Central memory CD4-positive, alpha-beta T cell (primary cell): Measurements from ENCODE around the gene DLG2.

Source experiments
- DNase-seq: peaks from one replicate; pipeline ENCODE4 v3.0.0; 2022

DLG2 gene

DNA sequence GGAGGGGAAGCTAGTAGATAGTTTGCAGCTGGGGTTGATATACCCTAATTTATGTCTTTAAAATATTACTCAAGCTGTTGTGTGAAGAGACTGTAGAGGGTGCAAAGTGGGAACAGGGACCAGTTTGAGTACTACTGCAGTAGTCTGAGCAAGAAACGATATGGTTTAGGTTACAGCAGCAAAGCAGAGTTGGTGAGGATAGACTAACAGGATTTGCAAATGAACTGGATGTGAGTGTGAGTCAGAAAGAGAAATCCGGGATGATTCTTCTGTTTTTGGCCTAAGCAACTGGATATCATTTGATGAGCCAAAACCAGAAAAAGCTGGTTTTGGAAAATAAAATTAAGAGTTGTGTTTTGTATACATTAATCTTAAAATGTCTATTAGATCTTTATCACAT lies 1591.5 kb downstream of the DLG2 start:
- no peak for DNase-seq

DNA sequence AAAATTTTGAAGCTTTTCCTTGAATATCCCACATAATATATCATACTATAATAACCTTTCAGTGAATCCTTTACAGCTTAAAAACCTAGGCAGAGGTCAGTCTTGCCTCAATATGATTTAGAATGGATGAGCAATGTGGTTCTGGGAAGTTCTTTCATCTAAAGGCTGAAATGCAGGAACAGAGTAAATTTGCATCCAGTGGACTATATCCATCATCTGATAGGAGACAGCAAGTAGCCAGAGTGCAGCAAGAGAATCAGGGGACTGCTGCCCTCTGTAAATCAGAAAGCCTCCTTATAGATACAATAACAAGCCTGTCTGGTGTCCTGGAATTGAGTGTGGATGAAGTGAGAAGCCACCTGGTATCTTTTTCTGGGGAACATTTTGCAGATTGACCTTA lies 1592.7 kb downstream of the DLG2 start:
- DNase-seq = no peak

DNA sequence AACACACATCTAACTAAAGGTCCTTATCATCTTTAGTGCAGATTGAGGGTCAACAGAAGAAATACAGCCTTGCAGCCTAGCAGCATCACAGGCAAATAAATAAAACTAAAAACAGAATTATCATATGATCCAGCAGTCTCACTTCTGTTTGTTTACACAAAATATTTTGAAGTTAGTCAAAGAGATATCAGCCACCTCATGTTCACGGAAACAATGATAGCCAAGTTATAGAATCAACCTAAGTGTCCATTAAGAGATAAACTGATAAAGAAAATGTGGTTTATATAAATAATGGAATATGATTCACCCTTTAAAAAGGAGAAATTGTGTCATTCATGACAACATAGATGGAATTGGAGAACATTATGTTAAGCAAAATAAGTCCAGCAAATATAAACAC lies 1602.9 kb downstream of the DLG2 start:
- DNase-seq = no peak

GRCh38 chr11:84022695-84023094 lies 1604.4 kb downstream of the DLG2 start:
- no peak for DNase-seq

DNA sequence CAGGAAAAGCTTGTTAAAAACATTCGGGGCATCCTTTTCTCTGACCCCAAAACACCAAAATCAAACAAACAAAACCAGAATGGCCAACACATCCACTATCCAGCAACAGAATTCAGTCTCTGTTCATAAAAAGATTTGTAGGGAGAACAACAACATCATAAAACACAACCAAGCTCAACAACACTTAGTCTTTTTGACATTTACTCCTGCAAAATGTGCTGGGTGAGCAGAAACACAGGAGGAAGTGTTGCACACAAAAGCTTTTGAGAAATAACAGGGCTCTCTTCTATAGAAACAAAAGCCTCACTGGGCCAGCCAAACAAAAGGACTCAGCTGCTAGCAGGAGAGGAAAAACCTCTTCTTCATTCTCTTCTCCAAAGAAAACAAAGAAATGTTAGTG lies 1604.9 kb downstream of the DLG2 start:
- DNase-seq = no peak

GRCh38 chr11:84021291-84021690 lies 1605.9 kb downstream of the DLG2 start:
- DNase-seq = no peak

GRCh38 chr11:84019571-84020194 lies 1607.5 kb downstream of the DLG2 start:
- DNase-seq = no peak

DNA sequence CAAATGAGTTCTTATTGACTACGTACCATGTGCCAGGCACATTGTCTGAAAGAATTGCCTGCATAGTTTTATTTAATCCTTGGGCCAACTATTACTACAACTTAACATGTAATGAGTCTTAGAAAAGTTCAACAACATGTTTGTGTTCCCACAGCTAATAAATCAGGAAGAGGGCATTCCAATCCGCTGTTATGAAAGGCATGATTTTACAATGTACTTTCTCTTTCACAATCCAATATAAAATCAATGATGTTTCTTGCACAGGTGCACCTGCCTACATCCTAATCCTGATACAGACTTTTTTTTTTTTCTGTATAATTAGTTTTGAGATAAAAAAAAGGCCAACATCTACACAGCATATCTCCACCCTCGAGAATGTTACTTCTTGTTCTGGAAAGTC lies 1612.6 kb downstream of the DLG2 start:
- DNase-seq = no peak

DNA sequence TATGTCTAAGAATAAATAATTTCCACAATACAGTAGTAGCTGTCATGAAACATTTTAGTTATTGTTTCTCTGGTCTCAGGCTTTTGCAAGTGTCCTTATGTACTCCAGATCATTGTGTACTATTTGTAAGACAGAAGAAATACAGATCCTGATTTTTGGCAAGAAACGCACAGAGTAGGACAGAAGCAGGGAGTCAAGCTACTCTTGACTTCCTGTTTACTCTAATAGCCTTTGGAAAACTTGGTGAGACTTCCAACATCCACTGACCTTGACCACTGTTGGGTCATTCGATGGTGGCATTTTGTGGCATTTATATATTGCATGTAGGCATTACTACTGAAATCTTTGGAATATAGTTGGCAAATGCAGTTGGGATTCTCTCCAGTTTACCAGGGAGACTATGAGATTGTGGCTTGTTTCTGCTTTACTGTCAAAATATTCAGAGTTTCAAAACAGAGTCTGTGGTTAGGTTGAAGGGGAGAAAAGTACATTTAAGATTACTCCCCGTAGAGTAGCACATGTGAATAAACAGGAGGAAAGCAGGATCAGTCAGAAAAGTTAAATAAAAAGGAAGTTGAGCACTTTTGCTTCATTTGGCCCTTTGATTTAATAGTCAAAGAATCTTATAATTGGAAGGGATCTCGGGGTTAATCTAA lies 1614.8 kb downstream of the DLG2 start:
- DNase-seq = no peak

- no peak for DNase-seq
Observed at GRCh38 chr11:84003181-84003580, 1624.0 kb downstream of the DLG2 start.

- DNase-seq = no peak
Observed at GRCh38 chr11:83998921-83999320, 1628.2 kb downstream of the DLG2 start.

DNA sequence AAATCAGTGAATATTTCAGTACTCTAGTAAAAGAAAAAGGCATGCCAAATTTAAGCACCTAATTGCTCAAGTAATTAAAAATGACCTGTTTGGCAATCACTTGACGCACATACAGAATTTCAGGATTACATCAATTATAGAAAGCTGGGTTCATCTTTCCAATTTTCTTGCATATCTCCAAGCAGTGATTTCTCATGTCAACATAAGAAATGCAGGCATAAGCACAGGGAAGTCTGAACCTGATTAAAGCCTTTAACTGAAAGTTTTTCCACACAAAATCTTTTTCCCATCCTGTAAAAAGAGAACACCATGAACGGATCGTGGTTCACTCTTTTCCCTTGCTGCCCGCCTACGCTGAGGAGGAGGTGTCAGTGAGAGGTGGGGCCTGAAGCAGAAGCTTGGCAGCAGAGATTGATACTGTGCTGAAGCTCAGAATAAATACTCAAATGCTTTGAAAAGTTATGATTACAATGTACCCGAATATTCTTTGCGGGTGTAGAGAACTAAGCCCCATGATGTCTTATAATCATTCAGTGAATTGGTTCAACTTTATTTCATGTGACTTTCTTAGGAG lies 1636.9 kb downstream of the DLG2 start:
- DNase-seq = no peak

DNA sequence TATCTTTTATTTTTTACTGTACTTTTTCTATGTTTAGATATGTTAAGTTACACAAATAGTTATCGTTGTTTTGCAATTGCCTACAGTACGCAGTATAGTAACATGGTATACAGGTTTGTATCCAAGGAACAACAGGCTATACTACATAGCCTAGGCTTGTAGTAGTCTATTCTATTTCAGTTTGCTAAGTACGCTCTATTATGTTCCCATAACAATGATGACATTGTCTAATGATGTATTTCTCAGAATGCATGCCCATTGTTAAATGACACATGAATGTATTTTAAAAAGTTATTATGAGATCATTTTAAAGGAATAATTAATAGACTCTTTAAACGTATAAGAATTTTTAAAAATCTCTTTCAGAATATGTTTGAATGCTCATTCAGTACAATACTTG lies 1644.3 kb downstream of the DLG2 start:
- DNase-seq = no peak

DNA sequence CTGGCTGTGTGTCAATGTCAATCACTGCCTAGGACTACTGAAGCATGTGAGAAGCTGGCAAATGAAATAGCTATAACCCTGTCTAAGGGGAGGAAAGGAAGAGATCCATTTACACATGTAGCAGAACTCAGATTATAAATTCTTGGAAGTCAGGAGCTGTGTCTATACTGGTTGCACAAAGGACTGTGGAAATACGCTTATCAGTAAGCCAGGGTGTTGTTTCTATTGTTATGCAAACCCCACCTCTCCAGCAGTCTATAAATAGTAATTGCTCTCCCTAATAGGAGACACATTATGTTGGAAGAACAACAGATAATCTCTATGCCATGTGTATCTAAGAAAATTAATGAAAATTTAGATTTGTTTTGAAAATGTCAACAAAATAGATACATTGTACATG lies 1647.6 kb downstream of the DLG2 start:
- no peak for DNase-seq

DNA sequence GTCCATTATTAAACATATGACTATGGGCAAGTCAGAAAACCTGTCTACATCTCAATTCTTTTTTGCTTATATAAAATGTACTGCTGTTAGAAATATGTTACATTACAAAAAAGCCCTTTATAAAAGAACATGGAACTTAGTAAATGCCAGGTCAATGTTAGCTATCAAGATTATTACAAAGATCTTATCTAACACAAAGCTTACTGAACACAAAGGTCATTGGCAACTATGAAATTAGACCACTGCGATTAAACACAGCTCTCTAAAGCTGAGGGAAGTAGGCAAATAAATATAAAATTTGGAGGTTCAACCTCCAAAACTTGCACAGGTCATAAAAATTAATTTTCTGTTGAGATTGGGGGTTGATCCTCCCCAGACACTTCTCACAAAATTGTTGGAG lies 1648.2 kb downstream of the DLG2 start:
- no peak for DNase-seq

GRCh38 chr11:83976086-83976485 lies 1651.1 kb downstream of the DLG2 start:
- DNase-seq = no peak

- DNase-seq = no peak
Observed at GRCh38 chr11:83972536-83972935, 1654.6 kb downstream of the DLG2 start.

DNA sequence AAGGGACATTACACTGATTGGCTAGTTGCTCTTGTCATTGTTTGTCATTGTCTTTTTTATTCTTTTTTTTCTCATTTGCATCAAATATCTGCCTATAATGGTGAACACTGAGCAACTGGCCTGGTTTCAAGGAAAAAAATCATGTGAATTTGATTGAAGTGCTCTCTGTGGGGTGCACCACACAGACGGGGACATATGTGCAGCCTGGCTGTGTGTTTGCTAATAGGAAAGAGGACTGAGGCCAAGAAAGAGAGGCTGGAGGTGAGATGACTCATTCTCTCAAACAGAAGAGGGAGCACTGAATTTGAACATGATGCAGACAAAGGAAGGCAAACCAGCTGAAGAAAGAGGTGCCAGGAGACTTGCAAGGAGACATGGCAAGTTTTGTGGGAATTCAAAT lies 1656.1 kb downstream of the DLG2 start:
- no peak for DNase-seq

DNA sequence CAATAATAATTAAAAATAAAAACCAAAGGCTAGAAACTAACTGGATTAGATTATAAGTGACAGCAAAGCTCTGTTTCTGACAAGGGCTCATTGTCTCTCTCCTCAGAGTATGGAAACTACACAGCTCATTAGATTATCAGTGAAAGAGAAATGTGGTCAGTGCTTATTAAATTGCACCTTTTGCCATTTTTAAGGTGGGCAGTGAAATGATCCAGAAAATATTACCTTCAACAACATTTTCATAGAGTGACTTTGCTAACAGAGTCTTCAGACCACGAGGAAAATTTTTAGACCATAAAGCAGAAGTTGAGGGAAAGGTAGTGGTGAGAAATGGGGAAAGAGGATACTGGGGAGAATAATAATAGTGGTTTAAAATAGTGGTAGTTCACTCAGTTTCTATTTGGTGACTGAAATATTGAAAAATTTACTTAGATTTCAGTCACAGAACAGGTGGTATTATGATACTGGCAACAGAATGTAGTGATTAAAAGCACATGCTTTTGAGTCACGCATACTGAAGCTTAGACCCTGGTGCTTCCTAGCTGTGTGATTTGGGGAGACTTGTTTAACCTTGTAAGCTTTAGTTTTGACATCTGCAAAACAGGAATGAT lies 1657.0 kb downstream of the DLG2 start:
- DNase-seq = no peak

GRCh38 chr11:83957038-83957900 lies 1669.9 kb downstream of the DLG2 start:
- no peak for DNase-seq

GRCh38 chr11:83956119-83956697 lies 1670.9 kb downstream of the DLG2 start:
- DNase-seq = no peak

DNA sequence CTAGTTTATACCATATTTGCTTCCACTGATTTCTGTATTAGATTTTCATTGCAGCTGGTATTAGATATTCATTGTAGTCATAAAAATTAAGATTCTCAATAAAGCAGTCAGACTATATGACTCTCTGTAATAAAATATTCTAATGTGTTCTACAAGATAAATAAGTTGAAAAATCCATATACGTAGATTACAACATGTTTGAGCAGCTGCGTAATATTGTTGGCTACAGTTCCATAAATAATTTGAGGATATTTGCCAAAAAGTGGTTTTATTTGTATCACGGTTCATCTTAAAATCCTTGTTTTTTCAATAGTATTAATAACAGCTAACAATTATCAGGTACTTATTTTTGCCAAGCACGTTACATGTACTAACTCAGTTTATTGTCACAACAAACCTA lies 1672.4 kb downstream of the DLG2 start:
- DNase-seq = no peak

GRCh38 chr11:83951521-83951920 lies 1675.6 kb downstream of the DLG2 start:
- DNase-seq = no peak
